A549 (cell line): ENCODE results near the gene AK8.

Experiments
- JUN ChIP-seq, 2 experiments: fragments of >200 bp; sonication (Bioruptor Twin); formaldehyde crosslinking; IDR thresholded peaks; 2 replicates in 1 of 2; 3 replicates in 1 of 2; pipeline ENCODE4 v1.6.1; 2016 to 2017
- JUNB ChIP-seq: fragments of >200 bp; sonication (Bioruptor Twin); formaldehyde crosslinking; IDR thresholded peaks from 2 replicates; pipeline ENCODE4 v1.6.1; 2016
- MAZ ChIP-seq: fragments of 150-350 bp; IDR thresholded peaks from 2 replicates; pipeline ENCODE4 v1.6.1; 2014; ENCODE audit warnings: antibody characterized with exemption, low read depth, low read length, borderline replicate concordance
- PHF8 ChIP-seq: fragments of 200-600 bp; sonication (generic); IDR thresholded peaks from 2 replicates; pipeline ENCODE4 v1.6.1; 2016; ENCODE audit warnings: low read depth, mild to moderate bottlenecking, antibody characterized with exemption, moderate library complexity, borderline replicate concordance
- POLR2AphosphoS2 ChIP-seq: conservative IDR thresholded peaks from 2 replicates; pipeline ENCODE4 v1.6.1; 2012; ENCODE audit warnings: low read length, improper control_type of control experiment, inconsistent platforms
- TF ChIP-seq, protein P1 (sequence below): fragments of >200 bp; sonication (Bioruptor Twin); formaldehyde crosslinking; IDR thresholded peaks from 3 replicates; pipeline ENCODE4 v1.5.1; 2016

DNA sequence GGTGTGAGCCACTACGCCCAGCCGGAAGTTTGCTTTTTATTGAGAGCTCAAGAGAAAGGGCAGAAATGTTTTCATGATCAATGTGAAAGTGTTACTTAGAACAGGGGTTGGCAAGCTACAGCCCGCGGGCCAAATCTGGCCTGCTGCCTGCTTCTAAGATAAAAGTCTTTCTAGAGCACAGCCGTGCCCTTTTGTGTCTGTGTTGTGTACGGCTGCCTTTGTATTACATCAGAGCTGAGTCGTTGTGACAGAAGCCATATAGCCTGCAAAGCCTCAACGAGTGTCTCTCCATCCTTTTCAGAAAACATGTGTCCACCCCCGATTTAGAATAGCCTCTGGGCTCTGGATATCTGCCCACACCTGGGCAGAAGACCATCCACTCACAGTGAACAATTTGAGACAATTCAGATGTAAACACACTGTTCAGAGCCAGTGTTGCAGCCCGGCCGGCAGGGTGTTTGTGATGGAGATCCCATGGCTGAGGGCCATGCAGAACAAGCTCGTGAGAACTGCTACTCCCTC lies 28.8 kb downstream of the AK8 start:
- TF ChIP-seq MAZ (no peak), JUNB (no peak), JUN (IDR thresholded peaks at IDR 0.05) (no peak), POLR2AphosphoS2 (no peak), PHF8 (no peak)
- TF ChIP-seq, protein P1, sequence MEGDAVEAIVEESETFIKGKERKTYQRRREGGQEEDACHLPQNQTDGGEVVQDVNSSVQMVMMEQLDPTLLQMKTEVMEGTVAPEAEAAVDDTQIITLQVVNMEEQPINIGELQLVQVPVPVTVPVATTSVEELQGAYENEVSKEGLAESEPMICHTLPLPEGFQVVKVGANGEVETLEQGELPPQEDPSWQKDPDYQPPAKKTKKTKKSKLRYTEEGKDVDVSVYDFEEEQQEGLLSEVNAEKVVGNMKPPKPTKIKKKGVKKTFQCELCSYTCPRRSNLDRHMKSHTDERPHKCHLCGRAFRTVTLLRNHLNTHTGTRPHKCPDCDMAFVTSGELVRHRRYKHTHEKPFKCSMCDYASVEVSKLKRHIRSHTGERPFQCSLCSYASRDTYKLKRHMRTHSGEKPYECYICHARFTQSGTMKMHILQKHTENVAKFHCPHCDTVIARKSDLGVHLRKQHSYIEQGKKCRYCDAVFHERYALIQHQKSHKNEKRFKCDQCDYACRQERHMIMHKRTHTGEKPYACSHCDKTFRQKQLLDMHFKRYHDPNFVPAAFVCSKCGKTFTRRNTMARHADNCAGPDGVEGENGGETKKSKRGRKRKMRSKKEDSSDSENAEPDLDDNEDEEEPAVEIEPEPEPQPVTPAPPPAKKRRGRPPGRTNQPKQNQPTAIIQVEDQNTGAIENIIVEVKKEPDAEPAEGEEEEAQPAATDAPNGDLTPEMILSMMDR, result no peak
